HepG2 (cell line): ENCODE data around the gene GPN2. TPM values are rescaled to one million over a fixed set of nuclear protein-coding genes. Genes with fewer than 3 reads are reported as not detected.

Experiments used
- ATAC-seq: fragments of 200-7000 bp; cut with Tn5 transposase; 3 replicates; pipeline ENCODE4 v1.9.1; 2020; ENCODE audit warnings: mild to moderate bottlenecking, moderate library complexity
- Bru-seq: library from RNA; stranded (reverse); fragments of 400-500 nt; gene quantifications from one replicate; lab custom pipeline; 2021; lab: Mats Ljungman, UMichigan
- BruChase-seq, 2 experiments: library from RNA; stranded (reverse); fragments of 400-500 nt; gene quantifications; one replicate each; lab custom pipeline; 2021; lab: Mats Ljungman, UMichigan
- BruUV-seq: library from RNA; stranded (reverse); fragments of 400-500 nt; replicated peaks from 2 replicates; lab custom pipeline; 2021; lab: Mats Ljungman, UMichigan
- CTCF ChIA-PET: fragments of 300-600 bp; formaldehyde crosslinking; extraction: SDS; loops from one replicate; lab custom pipeline; 2021; ENCODE audit warnings: low total read pairs, inconsistent platforms, low intra/inter-chr PET ratio; lab: Yijun Ruan, JAX
- POLR2A ChIA-PET: fragments of 350-600 bp; sonication (Branson Sonifier 250); formaldehyde crosslinking; loops from one replicate; lab custom pipeline; 2020; ENCODE audit warnings: antibody characterized with exemption, inconsistent platforms; lab: Yijun Ruan, JAX
- DNase-seq: peaks from one replicate; pipeline ENCODE4 v3.0.0-alpha.2; 2015; ENCODE audit warnings: low spot score
- FAIRE-seq: peaks from 3 replicates; lab custom pipeline; 2011; peaks lifted over from hg19 to GRCh38; lab: Jason Lieb, UNC
- H2AFZ ChIP-seq: one replicate; pipeline ENCODE4 v1.6.1; 2011; ENCODE audit warnings: low read length, inconsistent platforms
- H3K27ac ChIP-seq: fragments of 300-600 bp; 3 replicates; pipeline ENCODE4 v1.8.0; 2011; ENCODE audit warnings: mixed run types, mild to moderate bottlenecking, mixed read lengths, low read length, inconsistent platforms; ENCODE audit not compliant: insufficient read depth; ENCODE audit errors: extremely low read length
- H3K27me3 ChIP-seq, 2 experiments: fragments of 200-600 bp in 1 of 2; 2 replicates in 1 of 2; 3 replicates in 1 of 2; pipeline versions ENCODE4 v1.6.0 to v1.8.0; 2011; ENCODE audit warnings: low read length in 2 of 2, mild to moderate bottlenecking in 2 of 2, moderate library complexity in 2 of 2, inconsistent platforms in 1 of 2; ENCODE audit not compliant: insufficient read depth in 2 of 2, control insufficient read depth in 1 of 2
- H3K36me3 ChIP-seq, 2 experiments: fragments of 200-600 bp in 1 of 2; replicated peaks in 1 of 2; 2 replicates in 1 of 2; 3 replicates in 1 of 2; pipeline versions ENCODE4 v1.5.1 to v1.8.0; 2011; ENCODE audit warnings: low read length in 2 of 2, inconsistent platforms in 1 of 2; ENCODE audit not compliant: insufficient read depth in 2 of 2, control insufficient read depth in 1 of 2
- H3K4me1 ChIP-seq: 2 replicates; pipeline ENCODE4 v1.5.1; 2012; ENCODE audit warnings: low read length, inconsistent platforms; ENCODE audit not compliant: insufficient read depth
- H3K4me2 ChIP-seq: 2 replicates; pipeline ENCODE4 v1.6.0; 2011; ENCODE audit warnings: low read depth, low read length, inconsistent platforms
- H3K4me3 ChIP-seq, 3 experiments: fragments of 200-600 bp in 1 of 3; sonication (generic), shearing (Covaris generic) in 1 of 3; replicated peaks in 1 of 3; 2 replicates each; pipeline ENCODE4 v1.5.1; 2011 to 2016; ENCODE audit warnings: low read length in 3 of 3, inconsistent platforms in 2 of 3, low read depth in 2 of 3, mild to moderate bottlenecking in 2 of 3, control low read depth in 1 of 3, mixed read lengths in 1 of 3; ENCODE audit not compliant: insufficient read depth in 1 of 3
- H3K79me2 ChIP-seq: one replicate; pipeline ENCODE4 v1.6.1; 2011; ENCODE audit warnings: low read length, inconsistent platforms; ENCODE audit not compliant: insufficient read depth
- H3K9ac ChIP-seq: 2 replicates; pipeline ENCODE4 v1.6.0; 2011; ENCODE audit warnings: mild to moderate bottlenecking, low read depth, low read length, inconsistent platforms; ENCODE audit not compliant: insufficient read depth
- H3K9me3 ChIP-seq: 2 replicates; pipeline ENCODE4 v1.5.1; 2012; ENCODE audit warnings: mild to moderate bottlenecking, low read length
- H4K20me1 ChIP-seq: 2 replicates; pipeline ENCODE4 v1.6.0; 2011; ENCODE audit warnings: inconsistent platforms, mild to moderate bottlenecking, low read length, moderate library complexity; ENCODE audit not compliant: insufficient read depth
- MTA3 ChIP-seq: sonication (generic); formaldehyde crosslinking; IDR thresholded peaks from 2 replicates; pipeline ENCODE4 v1.4.0; 2020; ENCODE audit warnings: missing genetic modification reagents
- TBL1XR1 ChIP-seq: fragments of 150-350 bp; IDR thresholded peaks from 2 replicates; pipeline ENCODE4 v1.6.1; 2014; ENCODE audit warnings: borderline replicate concordance, low read length; ENCODE audit not compliant: partially characterized antibody
- ZBTB8A ChIP-seq: sonication (generic); formaldehyde crosslinking; IDR thresholded peaks from 2 replicates; pipeline ENCODE4 v1.4.0; 2020; ENCODE audit warnings: mild to moderate bottlenecking, low read depth, missing genetic modification reagents, borderline replicate concordance
- ZNF326 ChIP-seq: sonication (generic); formaldehyde crosslinking; IDR thresholded peaks from 2 replicates; pipeline ENCODE4 v1.4.0; 2020; ENCODE audit warnings: missing genetic modification reagents, borderline replicate concordance
- ZNF446 ChIP-seq: sonication (generic); formaldehyde crosslinking; IDR thresholded peaks from 2 replicates; pipeline ENCODE4 v1.5.0; 2020; ENCODE audit warnings: mild to moderate bottlenecking, missing genetic modification reagents
- ZNF547 ChIP-seq: sonication (generic); formaldehyde crosslinking; IDR thresholded peaks from 2 replicates; pipeline ENCODE4 v1.5.1; 2020; ENCODE audit warnings: mild to moderate bottlenecking, missing genetic modification reagents
- ZNF567 ChIP-seq: sonication (generic); formaldehyde crosslinking; IDR thresholded peaks from 2 replicates; pipeline ENCODE4 v1.8.1; 2023; ENCODE audit warnings: mild to moderate bottlenecking, missing genetic modification reagents, borderline replicate concordance
- ZNF709 ChIP-seq: sonication (generic); formaldehyde crosslinking; IDR thresholded peaks from 2 replicates; pipeline ENCODE4 v1.5.0; 2020; ENCODE audit warnings: mild to moderate bottlenecking, missing genetic modification reagents
- WGBS: methylation state at CpG from one replicate; pipeline ENCODE4 v1.1.6; 2017; ENCODE audit warnings: low lambda C conversion rate; 5-methylcytosine and 5-hydroxymethylcytosine counted together
- in situ Hi-C: cut with HindIII; loops from 2 replicates; pipeline ENCODE4 v1.10.0; 2017; ENCODE audit warnings: low pct_unique_long_range_greater_than_20kb; ENCODE audit not compliant: extremely low pct_ligation_motif_present
- intact Hi-C: fragments of 100-400 bp; cut with micrococcal nuclease; formaldehyde crosslinking; loops from one replicate; pipeline ENCODE4 v1.10.0; 2022; ENCODE audit not compliant: unreplicated experiment
- long read RNA-seq, 2 experiments: library from RNA in 1 of 2; library from polyadenylated mRNA in 1 of 2; stranded (forward) in 1 of 2; unstranded in 1 of 2; transcript quantifications; one replicate each; pipeline ENCODE4 v2.0.0, GENCODE V29; 2019 to 2022
- polyA minus RNA-seq, 3 experiments: library from RNA; depleted of rRNA, polyadenylated mRNA; stranded (reverse); fragments of >200 nt; gene quantifications; 2 replicates each; pipeline ENCODE4 v1.2.3, GENCODE V29; 2011; ENCODE audit warnings: low replicate concordance in 1 of 3
- polyA plus RNA-seq, 8 experiments: library from polyadenylated mRNA; depleted of rRNA in 3 of 8; stranded (reverse) in 7 of 8; unstranded in 1 of 8; fragments of >200 nt; fragmentation: Illumina TruSeq in 4 of 8; extraction: Trizol in 4 of 8; gene quantifications; 2 replicates each; pipeline versions ENCODE4 v1.2.1 to v1.2.3, GENCODE V29; 2011 to 2016; ENCODE audit warnings: low read depth in 4 of 8, missing spikeins in 1 of 8, mixed read lengths in 1 of 8; ENCODE audit not compliant: insufficient read depth in 1 of 8
- total RNA-seq, 5 experiments: library from RNA; depleted of rRNA; stranded (reverse); fragments of >200 nt; fragmentation: Illumina TruSeq; extraction: Trizol; gene quantifications; 2 replicates each; pipeline ENCODE4 v1.2.3, GENCODE V29; 2016; ENCODE audit warnings: low read depth in 1 of 5
- TF ChIP-seq, protein P1 (sequence below): sonication (generic); formaldehyde crosslinking; conservative IDR thresholded peaks from 2 replicates; pipeline ENCODE4 v1.4.0; 2020; ENCODE audit warnings: missing genetic modification reagents
- TF ChIP-seq, protein P2 (sequence below): sonication (generic); formaldehyde crosslinking; IDR thresholded peaks from 2 replicates; pipeline ENCODE4 v1.5.0; 2020; ENCODE audit warnings: missing genetic modification reagents
- TF ChIP-seq, protein P3 (sequence below): IDR thresholded peaks from 2 replicates; pipeline ENCODE4 v1.6.1; 2016; ENCODE audit warnings: mild to moderate bottlenecking

Gene GPN2
- 19.3 and 22.9 TPM in 2 replicates for total RNA-seq (2016; rRNA removed; fragmentation: Illumina TruSeq; extraction: Trizol)
- 1.8 and 2.5 TPM in 2 replicates for total RNA-seq (2016; cell fraction: cytosol; rRNA removed; fragmentation: Illumina TruSeq; extraction: Trizol; ENCODE audit: low read depth)
- total RNA-seq (2016; cell fraction: insoluble cytoplasmic fraction; rRNA removed; fragmentation: Illumina TruSeq; extraction: Trizol): 20.8 and 22.5 TPM in 2 replicates
- total RNA-seq (2016; cell fraction: membrane; rRNA removed; fragmentation: Illumina TruSeq; extraction: Trizol): 4.7 and 7.3 TPM in 2 replicates
- total RNA-seq (2016; cell fraction: nucleus; rRNA removed; fragmentation: Illumina TruSeq; extraction: Trizol): 10.8 and 13.7 TPM in 2 replicates
- polyA plus RNA-seq (2011; rRNA removed): 38.9 and 41.8 TPM in 2 replicates
- 16.3 and 25.9 TPM in 2 replicates for polyA plus RNA-seq (2011; cell fraction: cytosol; rRNA removed)
- 29.9 and 35.0 TPM in 2 replicates for polyA plus RNA-seq (2011; cell fraction: nucleus; rRNA removed)
- polyA plus RNA-seq (2012): 14.4 and 15.5 TPM in 2 replicates
- 4.8 and 5.2 TPM in 2 replicates for polyA plus RNA-seq (2016; cell fraction: cytosol; fragmentation: Illumina TruSeq; extraction: Trizol; ENCODE audit: low read depth)
- 31.8 and 35.9 TPM in 2 replicates for polyA plus RNA-seq (2016; cell fraction: insoluble cytoplasmic fraction; fragmentation: Illumina TruSeq; extraction: Trizol; ENCODE audit: low read depth)
- polyA plus RNA-seq (2016; cell fraction: membrane; fragmentation: Illumina TruSeq; extraction: Trizol; ENCODE audit: low read depth): 8.5 and 9.5 TPM in 2 replicates
- polyA plus RNA-seq (2016; cell fraction: nucleus; fragmentation: Illumina TruSeq; extraction: Trizol; ENCODE audit: insufficient read depth, low read depth): 31.5 and 47.0 TPM in 2 replicates
- 46.8 and 68.0 TPM in 2 replicates for polyA minus RNA-seq (2011; rRNA and poly(A)+ RNA removed; ENCODE audit: low replicate concordance)
- 18.6 and 24.9 TPM in 2 replicates for polyA minus RNA-seq (2011; cell fraction: cytosol; rRNA and poly(A)+ RNA removed)
- polyA minus RNA-seq (2011; cell fraction: nucleus; rRNA and poly(A)+ RNA removed): 11.1 and 15.8 TPM in 2 replicates
- percentile 79 among the genes with signal in this experiment for Bru-seq, nascent RNA
- percentile 89 among the genes with signal in this experiment for BruChase-seq, experiment 1, labeled RNA remaining after a 6-hour chase
- percentile 90 among the genes with signal in this experiment for BruChase-seq, experiment 2, labeled RNA remaining after a 2-hour chase
- long read RNA-seq, experiment 1, full-length matches to known transcripts: 48 of 50 reads
- long read RNA-seq, experiment 1, partial matches to known transcripts: 0 of 50 reads
- long read RNA-seq, experiment 1, other reads (novel, unspliced or antisense): 2 of 50 reads
- long read RNA-seq, experiment 2, full-length matches to known transcripts: 45 of 60 reads
- long read RNA-seq, experiment 2, partial matches to known transcripts: 2 of 60 reads
- long read RNA-seq, experiment 2, other reads (novel, unspliced or antisense): 13 of 60 reads

DNA sequence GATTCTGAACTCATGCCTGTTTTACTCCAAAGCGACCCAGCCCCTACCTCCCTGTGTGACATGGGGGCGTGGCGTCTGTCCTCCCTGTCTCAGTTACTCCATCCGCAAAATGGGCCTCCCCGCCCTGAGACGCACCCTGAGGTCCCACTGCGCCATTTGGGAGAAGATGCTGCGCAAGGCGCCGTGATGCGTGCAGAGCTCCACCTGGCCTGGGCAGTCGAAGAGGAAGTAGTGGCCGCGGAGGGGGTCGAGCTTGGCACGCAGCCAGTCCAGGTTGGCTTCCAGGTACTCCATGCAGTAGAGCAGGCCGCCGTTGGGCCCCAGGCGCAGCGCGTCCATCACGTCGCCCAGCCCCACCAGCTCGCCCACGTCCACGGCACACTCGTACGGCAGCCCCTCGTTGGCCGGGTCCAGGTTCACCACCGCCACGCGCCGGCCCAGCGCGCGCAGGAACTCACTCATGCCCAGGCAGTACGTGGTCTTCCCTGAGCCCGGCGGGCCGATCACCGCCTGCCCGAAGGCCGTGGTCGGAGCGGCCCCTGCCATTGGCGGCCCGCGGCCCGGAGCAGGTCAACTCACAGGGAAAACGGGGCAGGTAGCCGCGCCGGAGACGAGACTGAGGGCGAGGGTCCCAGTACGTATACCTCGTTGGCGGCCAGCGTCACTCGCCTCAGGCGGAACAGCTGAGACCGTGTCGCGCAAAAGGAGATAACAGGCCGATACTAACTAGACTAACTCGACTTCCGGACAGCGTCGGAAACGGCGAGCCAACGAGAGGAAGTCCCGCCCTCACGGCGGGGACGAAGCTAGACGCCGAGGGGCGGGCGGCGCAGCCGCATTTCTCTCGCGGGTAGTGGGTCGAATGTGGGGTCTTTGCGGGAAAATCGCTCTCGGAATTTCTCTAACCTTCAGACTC lies at the start of gene GPN2:
TSS of gene GPN2 (minus strand) at position 733 of the 916 bp plus-strand sequence. CDS start at position 546, 187 bp downstream.
- Histone ChIP-seq H3K4me3 (peak within 1 kb of the TSS; percentile 80 to 99 (median 95)), H3K27ac (peak within 1 kb of the TSS; percentile 84), H3K4me2 (peak within 1 kb of the TSS; percentile 91), H4K20me1 (no peaks in the 10 kb centered on the region), H3K36me3 (peaks cover 17 to 60% of the 10 kb centered on the region in 2 experiments; a peak in 4 of 5 replicates), H3K79me2 (peaks cover 17% of the 10 kb centered on the region), H2AFZ (no peak within 1 kb of the TSS), H3K27me3 (no peaks in the 10 kb centered on the region), H3K9ac (peak within 1 kb of the TSS; percentile 89), H3K9me3 (no peaks in the 10 kb centered on the region), H3K4me1 (peaks cover 32% of the 10 kb centered on the region)
- CTCF ChIA-PET: no interaction called here
- WGBS: 1% methylated on average over 27 of the region's 89 CpGs
- FAIRE-seq (peak; percentile 88), ATAC-seq (peak; percentile 94), DNase-seq (peak; percentile 73)
- intact Hi-C loops: no loop called here
- POLR2A ChIA-PET: interaction anchor here (0.6 to 3.0 kb wide), 29 partner anchors 8 to 191 kb away, joined by 3 to 65 read pairs (median 6); partner anchors contain the start of genes GPATCH3, KDF1, NR0B2 and TRNP1
- no TSS peak for BruUV-seq
- in situ Hi-C loops: no loop called here
- TF ChIP-seq ZNF709 (peak; percentile 27; the same call in 1 of the 2 replicates), ZNF547 (peak; percentile 65), ZNF326 (peak; percentile 73; the same call in 1 of the 2 replicates), MTA3 (CRISPR knock-in tag) (0 out of 2 replicates have a peak, but pooled peaks have one; percentile 30), ZBTB8A (CRISPR knock-in tag) (0 out of 2 replicates have a peak, but pooled peaks have one; percentile 83), TBL1XR1 (no peak), ZNF446 (CRISPR knock-in tag) (peak; percentile 43; the same call in 1 of the 2 replicates), ZNF567 (peak; percentile 54; the same call in 1 of the 2 replicates)
- TF ChIP-seq, protein P1, sequence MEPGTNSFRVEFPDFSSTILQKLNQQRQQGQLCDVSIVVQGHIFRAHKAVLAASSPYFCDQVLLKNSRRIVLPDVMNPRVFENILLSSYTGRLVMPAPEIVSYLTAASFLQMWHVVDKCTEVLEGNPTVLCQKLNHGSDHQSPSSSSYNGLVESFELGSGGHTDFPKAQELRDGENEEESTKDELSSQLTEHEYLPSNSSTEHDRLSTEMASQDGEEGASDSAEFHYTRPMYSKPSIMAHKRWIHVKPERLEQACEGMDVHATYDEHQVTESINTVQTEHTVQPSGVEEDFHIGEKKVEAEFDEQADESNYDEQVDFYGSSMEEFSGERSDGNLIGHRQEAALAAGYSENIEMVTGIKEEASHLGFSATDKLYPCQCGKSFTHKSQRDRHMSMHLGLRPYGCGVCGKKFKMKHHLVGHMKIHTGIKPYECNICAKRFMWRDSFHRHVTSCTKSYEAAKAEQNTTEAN: no peak
- TF ChIP-seq, protein P2, sequence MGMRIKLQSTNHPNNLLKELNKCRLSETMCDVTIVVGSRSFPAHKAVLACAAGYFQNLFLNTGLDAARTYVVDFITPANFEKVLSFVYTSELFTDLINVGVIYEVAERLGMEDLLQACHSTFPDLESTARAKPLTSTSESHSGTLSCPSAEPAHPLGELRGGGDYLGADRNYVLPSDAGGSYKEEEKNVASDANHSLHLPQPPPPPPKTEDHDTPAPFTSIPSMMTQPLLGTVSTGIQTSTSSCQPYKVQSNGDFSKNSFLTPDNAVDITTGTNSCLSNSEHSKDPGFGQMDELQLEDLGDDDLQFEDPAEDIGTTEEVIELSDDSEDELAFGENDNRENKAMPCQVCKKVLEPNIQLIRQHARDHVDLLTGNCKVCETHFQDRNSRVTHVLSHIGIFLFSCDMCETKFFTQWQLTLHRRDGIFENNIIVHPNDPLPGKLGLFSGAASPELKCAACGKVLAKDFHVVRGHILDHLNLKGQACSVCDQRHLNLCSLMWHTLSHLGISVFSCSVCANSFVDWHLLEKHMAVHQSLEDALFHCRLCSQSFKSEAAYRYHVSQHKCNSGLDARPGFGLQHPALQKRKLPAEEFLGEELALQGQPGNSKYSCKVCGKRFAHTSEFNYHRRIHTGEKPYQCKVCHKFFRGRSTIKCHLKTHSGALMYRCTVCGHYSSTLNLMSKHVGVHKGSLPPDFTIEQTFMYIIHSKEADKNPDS (CRISPR knock-in tag): no peak; the same call in 1 of the 2 replicates
- TF ChIP-seq, protein P3, sequence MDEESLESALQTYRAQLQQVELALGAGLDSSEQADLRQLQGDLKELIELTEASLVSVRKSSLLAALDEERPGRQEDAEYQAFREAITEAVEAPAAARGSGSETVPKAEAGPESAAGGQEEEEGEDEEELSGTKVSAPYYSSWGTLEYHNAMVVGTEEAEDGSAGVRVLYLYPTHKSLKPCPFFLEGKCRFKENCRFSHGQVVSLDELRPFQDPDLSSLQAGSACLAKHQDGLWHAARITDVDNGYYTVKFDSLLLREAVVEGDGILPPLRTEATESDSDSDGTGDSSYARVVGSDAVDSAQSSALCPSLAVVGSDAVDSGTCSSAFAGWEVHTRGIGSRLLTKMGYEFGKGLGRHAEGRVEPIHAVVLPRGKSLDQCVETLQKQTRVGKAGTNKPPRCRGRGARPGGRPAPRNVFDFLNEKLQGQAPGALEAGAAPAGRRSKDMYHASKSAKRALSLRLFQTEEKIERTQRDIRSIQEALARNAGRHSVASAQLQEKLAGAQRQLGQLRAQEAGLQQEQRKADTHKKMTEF (CRISPR knock-in tag): peak; percentile 92
